ENCODE results near the gene PLD6.
"Not testable (repeated sequence)": the region's sequence is repeated elsewhere in the genome, so short reads cannot be mapped to it uniquely, and the experiment has no call there.

PLD6 gene, protein sequence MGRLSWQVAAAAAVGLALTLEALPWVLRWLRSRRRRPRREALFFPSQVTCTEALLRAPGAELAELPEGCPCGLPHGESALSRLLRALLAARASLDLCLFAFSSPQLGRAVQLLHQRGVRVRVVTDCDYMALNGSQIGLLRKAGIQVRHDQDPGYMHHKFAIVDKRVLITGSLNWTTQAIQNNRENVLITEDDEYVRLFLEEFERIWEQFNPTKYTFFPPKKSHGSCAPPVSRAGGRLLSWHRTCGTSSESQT

DNA sequence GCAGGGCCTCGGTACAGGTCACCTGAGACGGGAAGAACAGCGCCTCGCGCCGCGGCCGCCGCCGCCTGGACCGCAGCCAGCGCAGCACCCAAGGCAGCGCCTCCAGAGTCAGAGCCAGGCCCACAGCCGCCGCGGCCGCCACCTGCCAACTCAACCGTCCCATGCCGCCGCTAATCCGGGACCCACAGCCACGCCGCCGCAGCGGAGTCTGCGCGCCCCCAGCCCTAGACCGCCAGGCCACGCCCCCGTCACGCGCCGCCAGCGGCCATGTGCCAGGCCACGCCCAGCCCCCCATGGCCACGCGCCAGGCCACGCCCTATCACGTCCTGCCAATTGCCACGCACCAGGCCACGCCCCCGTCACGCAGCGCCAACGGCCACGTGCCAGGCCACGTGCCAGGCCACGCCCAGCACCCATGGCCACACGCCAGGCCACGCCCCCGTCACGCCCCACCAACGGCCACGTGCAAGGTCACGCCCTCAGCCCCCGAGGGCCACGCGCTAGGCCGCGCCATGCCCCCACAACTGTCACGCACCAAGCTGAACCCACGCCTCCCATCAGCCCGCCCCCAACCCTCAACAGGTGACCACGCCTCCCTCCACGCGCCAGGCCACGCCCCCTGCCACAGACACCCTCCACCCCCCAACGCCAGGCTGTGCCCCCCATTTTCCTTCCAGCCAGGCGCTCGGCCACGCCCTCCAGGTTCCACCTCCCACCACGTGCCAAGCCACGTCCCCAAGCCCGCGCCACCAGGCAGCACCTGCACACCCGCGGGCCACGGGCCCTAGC, at the start of gene PLD6:
Gene PLD6, minus strand, starts transcription at position 210 of the 789 bp plus-strand sequence. Its CDS starts 47 bp downstream, at position 163.
- Histone ChIP-seq H3K9ac (ENCODE audit: low read length in 5 of 5) (peak within 1 kb of the TSS in 4 of 5 donors; percentile 21 to 82 (median 70)), H3K4me1 (ENCODE audit: control insufficient read depth in 5 of 5, insufficient read depth in 5 of 5, low read length in 5 of 5) (peaks cover 4 to 53% (median 49%) of the 10 kb centered on the region in 5 donors), H3K4me3 (ENCODE audit: low read depth in 1 of 5, low read length in 5 of 5) (peak within 1 kb of the TSS; percentile 61 to 80 (median 75)), H3K9me3 (ENCODE audit: control insufficient read depth in 5 of 5, low read length in 5 of 5) (no peaks in the 10 kb centered on the region), H3K27me3 (ENCODE audit: control insufficient read depth in 5 of 5, insufficient read depth in 4 of 5, low read length in 5 of 5) (no peaks in the 10 kb centered on the region), H3K27ac (ENCODE audit: low read depth, low read length) (peak within 1 kb of the TSS; percentile 82), H3K36me3 (ENCODE audit: control insufficient read depth in 5 of 5, insufficient read depth in 5 of 5, low read length in 5 of 5) (peaks cover 0 to 18% (median 3%) of the 10 kb centered on the region in 5 donors)

DNA sequence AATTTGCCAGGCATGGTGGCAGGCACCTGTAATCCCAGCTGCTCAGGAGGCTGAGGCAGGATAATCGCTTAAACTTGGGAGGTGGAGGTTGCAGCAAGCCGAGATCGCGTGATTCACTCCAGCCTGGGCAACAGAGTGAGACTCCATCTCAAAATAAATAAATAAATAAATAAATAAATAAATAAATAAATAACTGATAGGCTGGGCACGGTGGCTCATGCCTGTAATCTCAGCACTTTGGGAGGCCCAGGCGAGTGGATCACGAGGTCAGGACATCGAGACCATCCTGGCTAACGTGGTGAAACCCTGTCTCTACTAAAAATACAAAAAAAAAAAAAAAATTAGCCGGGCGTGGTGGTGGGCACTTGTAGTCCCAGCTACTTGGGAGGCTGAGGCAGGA, 49.6 kb upstream of the PLD6 start:
- H3K36me3 ChIP-seq (ENCODE audit: control insufficient read depth in 5 of 5, insufficient read depth in 5 of 5, low read length in 5 of 5) = peaks cover 13 to 86% (median 65%) of the 10 kb centered on the region in 5 donors
- not testable (repeated sequence) for H3K27ac ChIP-seq (ENCODE audit: low read depth, low read length); H3K4me1 ChIP-seq (ENCODE audit: control insufficient read depth in 5 of 5, insufficient read depth in 5 of 5, low read length in 5 of 5); H3K27me3 ChIP-seq (ENCODE audit: control insufficient read depth in 5 of 5, insufficient read depth in 4 of 5, low read length in 5 of 5); H3K9me3 ChIP-seq (ENCODE audit: control insufficient read depth in 5 of 5, low read length in 5 of 5); H3K9ac ChIP-seq (ENCODE audit: low read length in 5 of 5); H3K4me3 ChIP-seq (ENCODE audit: low read depth in 1 of 5, low read length in 5 of 5)

DNA sequence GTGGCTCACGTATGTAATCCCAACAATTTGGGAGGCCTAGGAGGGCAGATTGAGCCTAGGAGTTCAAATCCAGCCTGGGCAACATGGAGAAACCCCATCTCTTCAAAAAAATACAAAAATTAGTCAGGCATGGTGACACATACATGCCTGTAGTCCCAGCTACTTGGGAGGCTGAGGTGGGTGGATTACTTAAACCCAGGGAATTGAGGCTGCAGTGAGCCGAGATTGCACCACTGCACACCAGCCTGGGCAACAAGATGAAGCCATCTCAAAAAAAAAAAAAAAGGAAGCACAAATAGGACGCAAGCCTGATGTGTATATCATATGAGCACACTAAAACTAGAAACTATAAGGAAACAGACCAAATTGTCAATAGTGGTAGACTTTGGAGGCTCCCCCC, 47.9 kb upstream of the PLD6 start:
- no peaks in the 10 kb centered on the region for H3K27me3 ChIP-seq (ENCODE audit: control insufficient read depth in 5 of 5, insufficient read depth in 4 of 5, low read length in 5 of 5)
- peaks cover 10 to 77% (median 52%) of the 10 kb centered on the region in 5 donors for H3K36me3 ChIP-seq (ENCODE audit: control insufficient read depth in 5 of 5, insufficient read depth in 5 of 5, low read length in 5 of 5)
- no peaks in the 10 kb centered on the region for H3K4me1 ChIP-seq (ENCODE audit: control insufficient read depth in 5 of 5, insufficient read depth in 5 of 5, low read length in 5 of 5)
- no peak overlapping the region for H3K27ac ChIP-seq (ENCODE audit: low read depth, low read length)
- H3K9me3 ChIP-seq (ENCODE audit: control insufficient read depth in 5 of 5, low read length in 5 of 5) = no peaks in the 10 kb centered on the region
- H3K4me3 ChIP-seq (ENCODE audit: low read depth in 1 of 5, low read length in 5 of 5) = no peak overlapping the region
- H3K9ac ChIP-seq (ENCODE audit: low read length in 5 of 5) = no peak overlapping the region

DNA sequence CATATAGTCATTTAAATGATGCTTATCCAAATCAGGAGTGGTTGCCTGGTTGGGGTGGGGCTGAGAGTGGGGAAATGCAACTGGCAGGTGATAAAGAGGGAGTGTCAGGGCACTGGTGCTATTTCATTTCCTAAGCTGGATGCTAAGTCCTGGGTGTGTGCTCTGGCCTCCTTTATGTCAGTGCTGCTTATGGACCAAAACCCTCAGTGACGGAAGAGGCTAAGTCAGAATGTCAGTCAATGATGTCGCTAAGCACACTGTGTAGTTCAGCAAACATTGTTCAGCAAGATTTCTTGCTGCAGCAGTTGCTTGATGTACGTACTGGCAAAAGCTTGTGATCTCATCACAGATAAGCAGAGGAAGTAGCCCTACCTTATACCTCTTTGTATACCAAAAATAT, 47.3 kb upstream of the PLD6 start:
- H3K9me3 ChIP-seq (ENCODE audit: control insufficient read depth in 5 of 5, low read length in 5 of 5) = no peaks in the 10 kb centered on the region
- no peaks in the 10 kb centered on the region for H3K4me1 ChIP-seq (ENCODE audit: control insufficient read depth in 5 of 5, insufficient read depth in 5 of 5, low read length in 5 of 5)
- no peaks in the 10 kb centered on the region for H3K27me3 ChIP-seq (ENCODE audit: control insufficient read depth in 5 of 5, insufficient read depth in 4 of 5, low read length in 5 of 5)
- peaks cover 15 to 77% (median 51%) of the 10 kb centered on the region in 5 donors for H3K36me3 ChIP-seq (ENCODE audit: control insufficient read depth in 5 of 5, insufficient read depth in 5 of 5, low read length in 5 of 5)
- H3K9ac ChIP-seq (ENCODE audit: low read length in 5 of 5) = no peak overlapping the region
- no peak overlapping the region for H3K4me3 ChIP-seq (ENCODE audit: low read depth in 1 of 5, low read length in 5 of 5)
- no peak overlapping the region for H3K27ac ChIP-seq (ENCODE audit: low read depth, low read length)

DNA sequence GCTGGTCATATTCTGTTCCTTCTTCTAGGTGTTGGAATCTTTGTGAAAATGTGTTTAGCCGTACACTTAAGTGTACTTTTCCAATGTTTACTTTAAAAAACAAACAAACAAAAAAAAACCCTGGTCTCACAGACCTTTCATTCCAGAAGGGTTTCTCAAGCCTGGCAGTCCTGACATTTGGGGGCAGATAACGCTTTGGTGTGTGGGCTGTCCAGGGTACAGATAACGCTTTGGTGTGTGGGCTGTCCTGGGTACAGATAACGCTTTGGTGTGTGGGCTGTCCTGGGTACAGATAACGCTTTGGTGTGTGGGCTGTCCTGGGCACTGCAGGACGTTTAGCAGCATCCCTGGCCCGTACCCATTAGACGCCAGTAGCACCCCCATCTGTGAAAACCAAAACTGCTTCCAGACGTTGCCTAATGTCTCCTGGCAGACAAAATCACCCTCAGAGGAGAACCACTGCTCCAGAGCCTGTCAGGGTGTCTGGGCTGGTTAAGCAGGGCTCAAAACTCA, 46.1 kb upstream of the PLD6 start:
- H3K9me3 ChIP-seq (ENCODE audit: control insufficient read depth in 5 of 5, low read length in 5 of 5) = no peaks in the 10 kb centered on the region
- no peaks in the 10 kb centered on the region for H3K27me3 ChIP-seq (ENCODE audit: control insufficient read depth in 5 of 5, insufficient read depth in 4 of 5, low read length in 5 of 5)
- no peaks in the 10 kb centered on the region for H3K4me1 ChIP-seq (ENCODE audit: control insufficient read depth in 5 of 5, insufficient read depth in 5 of 5, low read length in 5 of 5)
- H3K9ac ChIP-seq (ENCODE audit: low read length in 5 of 5) = no peak overlapping the region
- H3K27ac ChIP-seq (ENCODE audit: low read depth, low read length) = no peak overlapping the region
- H3K36me3 ChIP-seq (ENCODE audit: control insufficient read depth in 5 of 5, insufficient read depth in 5 of 5, low read length in 5 of 5) = peaks cover 15 to 78% (median 57%) of the 10 kb centered on the region in 5 donors
- no peak overlapping the region for H3K4me3 ChIP-seq (ENCODE audit: low read depth in 1 of 5, low read length in 5 of 5)

DNA sequence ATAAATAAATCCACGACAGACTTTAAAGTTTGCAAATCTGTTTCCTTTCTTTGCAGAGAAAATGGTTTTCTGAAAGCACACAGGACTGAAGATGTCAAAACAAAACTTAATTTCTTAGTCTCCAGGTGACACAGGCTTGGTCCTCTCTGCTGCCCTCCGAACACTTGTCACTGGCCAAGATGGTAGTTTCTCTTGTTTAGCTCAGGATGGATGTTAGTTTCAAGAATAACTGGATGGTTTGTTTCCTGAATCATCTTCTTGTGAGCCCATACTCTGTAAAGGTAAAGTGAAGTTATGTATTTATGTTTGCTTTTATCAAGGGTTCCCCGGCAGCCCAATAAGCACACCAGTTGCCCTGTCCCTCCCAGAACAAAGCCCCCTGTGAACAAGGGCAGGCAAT, 40.7 kb upstream of the PLD6 start:
- Histone ChIP-seq H3K9me3 (ENCODE audit: control insufficient read depth in 5 of 5, low read length in 5 of 5) (no peaks in the 10 kb centered on the region), H3K27ac (ENCODE audit: low read depth, low read length) (no peak overlapping the region), H3K27me3 (ENCODE audit: control insufficient read depth in 5 of 5, insufficient read depth in 4 of 5, low read length in 5 of 5) (no peaks in the 10 kb centered on the region), H3K4me3 (ENCODE audit: low read depth in 1 of 5, low read length in 5 of 5) (no peak overlapping the region), H3K36me3 (ENCODE audit: control insufficient read depth in 5 of 5, insufficient read depth in 5 of 5, low read length in 5 of 5) (peaks cover 10 to 48% (median 40%) of the 10 kb centered on the region in 5 donors), H3K4me1 (ENCODE audit: control insufficient read depth in 5 of 5, insufficient read depth in 5 of 5, low read length in 5 of 5) (no peaks in the 10 kb centered on the region), H3K9ac (ENCODE audit: low read length in 5 of 5) (no peak overlapping the region)

DNA sequence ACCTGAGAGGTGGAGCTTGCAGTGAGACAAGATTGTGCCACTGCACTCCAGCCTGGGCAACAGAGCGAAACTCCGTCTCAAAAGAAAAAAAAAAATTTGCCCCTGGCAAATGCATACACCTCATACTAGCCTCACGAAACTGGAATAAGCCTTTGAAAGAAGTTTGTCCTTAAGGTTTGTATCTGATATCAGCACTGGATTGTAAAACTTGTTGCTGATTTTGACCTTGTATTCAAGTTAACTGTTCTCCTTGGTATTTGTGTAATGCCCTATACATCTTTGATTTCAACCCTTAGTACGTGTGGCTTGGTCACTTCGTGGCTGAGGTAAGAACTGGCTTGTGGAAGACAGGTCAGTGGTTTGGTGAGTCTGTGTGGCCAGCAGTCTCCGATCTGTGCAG, 37.0 kb upstream of the PLD6 start:
- Histone ChIP-seq H3K9me3 (ENCODE audit: control insufficient read depth in 5 of 5, low read length in 5 of 5) (no peaks in the 10 kb centered on the region), H3K27ac (ENCODE audit: low read depth, low read length) (no peak overlapping the region), H3K27me3 (ENCODE audit: control insufficient read depth in 5 of 5, insufficient read depth in 4 of 5, low read length in 5 of 5) (no peaks in the 10 kb centered on the region), H3K4me1 (ENCODE audit: control insufficient read depth in 5 of 5, insufficient read depth in 5 of 5, low read length in 5 of 5) (peaks cover 0 to 5% (median 1%) of the 10 kb centered on the region in 5 donors), H3K36me3 (ENCODE audit: control insufficient read depth in 5 of 5, insufficient read depth in 5 of 5, low read length in 5 of 5) (peaks cover 0 to 28% (median 27%) of the 10 kb centered on the region in 5 donors), H3K9ac (ENCODE audit: low read length in 5 of 5) (no peak overlapping the region), H3K4me3 (ENCODE audit: low read depth in 1 of 5, low read length in 5 of 5) (no peak overlapping the region)

DNA sequence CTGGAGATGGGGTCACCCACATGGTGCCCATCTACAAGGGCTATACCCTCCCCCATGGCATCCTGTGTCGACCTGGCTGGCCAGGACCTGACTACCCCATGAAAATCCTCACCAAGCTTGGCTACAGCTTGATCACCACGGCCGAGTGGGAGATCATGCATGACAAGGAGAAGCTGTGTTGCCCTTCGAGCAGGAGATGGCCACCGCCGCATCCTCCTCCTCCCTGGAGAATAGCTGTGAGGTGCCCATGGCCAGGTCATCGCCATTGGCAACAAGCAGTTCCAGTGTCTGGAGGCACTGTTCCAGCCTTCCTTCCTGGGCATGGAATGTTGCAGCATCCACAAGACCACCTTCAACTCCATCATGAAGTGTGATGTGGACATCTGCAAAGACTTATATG, 36.1 kb upstream of the PLD6 start:
- Histone ChIP-seq H3K27ac (ENCODE audit: low read depth, low read length) (no peak overlapping the region), H3K9ac (ENCODE audit: low read length in 5 of 5) (no peak overlapping the region), H3K4me3 (ENCODE audit: low read depth in 1 of 5, low read length in 5 of 5) (no peak overlapping the region), H3K4me1 (ENCODE audit: control insufficient read depth in 5 of 5, insufficient read depth in 5 of 5, low read length in 5 of 5) (peaks cover 0 to 13% (median 7%) of the 10 kb centered on the region in 5 donors), H3K27me3 (ENCODE audit: control insufficient read depth in 5 of 5, insufficient read depth in 4 of 5, low read length in 5 of 5) (no peaks in the 10 kb centered on the region), H3K9me3 (ENCODE audit: control insufficient read depth in 5 of 5, low read length in 5 of 5) (no peaks in the 10 kb centered on the region), H3K36me3 (ENCODE audit: control insufficient read depth in 5 of 5, insufficient read depth in 5 of 5, low read length in 5 of 5) (peaks cover 0 to 19% (median 17%) of the 10 kb centered on the region in 5 donors)

DNA sequence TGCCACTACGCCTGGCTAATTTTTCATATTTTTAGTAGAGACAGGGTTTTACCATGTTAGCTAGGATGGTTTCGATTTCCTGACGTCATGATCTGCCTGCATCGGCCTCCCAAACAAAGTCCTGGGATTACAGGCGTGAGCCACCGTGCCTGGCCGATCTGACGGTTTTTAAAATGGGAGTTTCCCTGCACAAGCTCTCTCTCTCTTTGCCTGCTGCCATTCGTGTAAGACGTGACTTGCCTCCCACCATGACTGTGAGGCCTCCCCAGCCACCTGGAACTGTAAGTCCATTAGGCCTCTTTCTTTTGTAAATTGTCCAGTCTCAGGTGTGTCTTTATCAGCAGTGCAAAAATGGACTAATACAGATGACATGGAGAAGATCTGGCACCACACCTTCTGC, 35.5 kb upstream of the PLD6 start:
- Histone ChIP-seq H3K36me3 (ENCODE audit: control insufficient read depth in 5 of 5, insufficient read depth in 5 of 5, low read length in 5 of 5) (peaks cover 0 to 13% (median 12%) of the 10 kb centered on the region in 5 donors), H3K9ac (ENCODE audit: low read length in 5 of 5) (no peak overlapping the region), H3K4me1 (ENCODE audit: control insufficient read depth in 5 of 5, insufficient read depth in 5 of 5, low read length in 5 of 5) (peaks cover 0 to 14% (median 7%) of the 10 kb centered on the region in 5 donors), H3K9me3 (ENCODE audit: control insufficient read depth in 5 of 5, low read length in 5 of 5) (no peaks in the 10 kb centered on the region), H3K27ac (ENCODE audit: low read depth, low read length) (no peak overlapping the region), H3K4me3 (ENCODE audit: low read depth in 1 of 5, low read length in 5 of 5) (no peak overlapping the region), H3K27me3 (ENCODE audit: control insufficient read depth in 5 of 5, insufficient read depth in 4 of 5, low read length in 5 of 5) (no peaks in the 10 kb centered on the region)

DNA sequence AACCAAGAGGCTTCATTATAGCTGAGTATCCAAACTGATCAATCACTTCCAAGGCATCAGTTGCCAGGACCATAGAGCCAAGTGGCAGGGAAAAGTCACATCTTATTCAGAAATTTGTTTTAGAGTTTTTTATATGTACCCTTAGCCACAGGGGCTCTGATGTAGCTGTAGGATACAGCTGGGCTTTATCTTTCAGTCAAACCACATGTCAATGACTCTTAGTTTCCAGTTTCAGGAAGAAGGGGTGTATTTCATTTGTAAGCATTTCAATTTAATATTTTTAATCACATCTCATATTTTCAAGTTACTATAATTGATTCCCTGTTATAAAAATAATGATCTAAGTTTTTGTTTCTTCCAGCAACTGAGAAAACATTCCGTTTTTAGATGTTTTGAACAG, 33.7 kb upstream of the PLD6 start:
- H3K4me3 ChIP-seq (ENCODE audit: low read depth in 1 of 5, low read length in 5 of 5) = no peak overlapping the region
- H3K4me1 ChIP-seq (ENCODE audit: control insufficient read depth in 5 of 5, insufficient read depth in 5 of 5, low read length in 5 of 5) = peaks cover 5 to 31% (median 24%) of the 10 kb centered on the region in 5 donors
- no peaks in the 10 kb centered on the region for H3K9me3 ChIP-seq (ENCODE audit: control insufficient read depth in 5 of 5, low read length in 5 of 5)
- H3K36me3 ChIP-seq (ENCODE audit: control insufficient read depth in 5 of 5, insufficient read depth in 5 of 5, low read length in 5 of 5) = no peaks in the 10 kb centered on the region
- H3K27ac ChIP-seq (ENCODE audit: low read depth, low read length) = no peak overlapping the region
- no peak overlapping the region for H3K9ac ChIP-seq (ENCODE audit: low read length in 5 of 5)
- no peaks in the 10 kb centered on the region for H3K27me3 ChIP-seq (ENCODE audit: control insufficient read depth in 5 of 5, insufficient read depth in 4 of 5, low read length in 5 of 5)
